Measurements from ENCODE around the gene LMF1.

The LMF1 gene

GRCh38 chr16:984736-985636 lies 14.2 kb upstream of the LMF1 start:
- ATAC-seq: no peak
- no peak for DNase-seq

GRCh38 chr16:984121-984694 lies 13.4 kb upstream of the LMF1 start:
- no peak for ATAC-seq

GRCh38 chr16:983044-984030 lies 12.6 kb upstream of the LMF1 start:
- no peak for ATAC-seq
- DNase-seq: no peak

More at GRCh38 chr16:984121-984694, 13.4 kb upstream of the LMF1 start:
- no peak for DNase-seq

- ATAC-seq (no peak), DNase-seq (no peak)
These were observed 11.6 kb upstream of the LMF1 start for GRCh38 chr16:982145-983043.

- ATAC-seq (no peak), DNase-seq (no peak)
These were observed 10.9 kb upstream of the LMF1 start, which contains the start of gene SOX8 for GRCh38 chr16:981695-982144. Gene SOX8, plus strand, starts transcription at chr16:981770. Its CDS starts 153 bp downstream, at chr16:981923.

- ATAC-seq (no peak), DNase-seq (no peak)
These were observed 9.7 kb upstream of the LMF1 start for GRCh38 chr16:980595-980854.

GRCh38 chr16:979859-980594 lies 9.2 kb upstream of the LMF1 start:
- DNase-seq (no peak), ATAC-seq (no peak)

- ATAC-seq: no peak
- DNase-seq: no peak
These were observed 8.4 kb upstream of the LMF1 start for GRCh38 chr16:979147-979546.

- ATAC-seq: no peak
These were observed 7.6 kb upstream of the LMF1 start for GRCh38 chr16:978403-978802.

GRCh38 chr16:977896-978295 lies 7.1 kb upstream of the LMF1 start:
- ATAC-seq (no peak), DNase-seq (no peak)

More at GRCh38 chr16:978403-978802, 7.6 kb upstream of the LMF1 start:
- DNase-seq: no peak

- no peak for DNase-seq
- ATAC-seq: no peak
These were observed 6.4 kb upstream of the LMF1 start for GRCh38 chr16:977081-977701.

- DNase-seq (no peak), ATAC-seq (no peak)
These were observed 5.7 kb upstream of the LMF1 start for GRCh38 chr16:976389-976931.

GRCh38 chr16:975291-975690 lies 4.5 kb upstream of the LMF1 start:
- DNase-seq (no peak), ATAC-seq (no peak)

- ATAC-seq: no peak
- no peak for DNase-seq
These were observed 4.0 kb upstream of the LMF1 start for GRCh38 chr16:974611-975261.

GRCh38 chr16:974001-974601 lies 3.3 kb upstream of the LMF1 start:
- no peak for DNase-seq
- no peak for ATAC-seq

GRCh38 chr16:973366-973765 lies 2.6 kb upstream of the LMF1 start:
- DNase-seq (no peak), ATAC-seq (no peak)

GRCh38 chr16:972316-973002 lies 1.7 kb upstream of the LMF1 start:
- DNase-seq (no peak), ATAC-seq (no peak)

- ATAC-seq (no peak), DNase-seq (peak; percentile 4)
These were observed 1.2 kb upstream of the LMF1 start for GRCh38 chr16:971981-972315.

- no peak for ATAC-seq
- DNase-seq: no peak
These were observed 760 bp upstream of the LMF1 start for GRCh38 chr16:971582-971905.

Measured in stimulated activated naive CD8-positive, alpha-beta T cell treated with anti-CD3 and anti-CD28 coated beads, Interleukin-15, Interleukin-2, amounts not matched to agents 100 U/mL and 50 U/mL, for 24 hours (primary cell).